Mesothelial cell of epicardium (in vitro differentiated cells): ENCODE measurements around the gene KLHL29. TPM values are rescaled to one million over a fixed set of nuclear protein-coding genes. Genes with fewer than 3 reads are reported as not detected.

Source experiments
- DNase-seq, 2 experiments: peaks; one replicate each; pipeline ENCODE4 v3.0.0; 2021; ENCODE audit warnings: low spot score in 2 of 2; ENCODE audit not compliant: unreplicated experiment in 2 of 2
- H3K27ac Mint-ChIP-seq: 2 replicates; pipeline ENCODE4 v1.8.0; 2021; ENCODE audit warnings: mixed read lengths
- H3K27me3 Mint-ChIP-seq: 2 replicates; pipeline ENCODE4 v1.8.0; 2021; ENCODE audit warnings: low read depth, mixed read lengths
- H3K36me3 Mint-ChIP-seq: 2 replicates; pipeline ENCODE4 v1.8.0; 2021; ENCODE audit warnings: mixed read lengths
- H3K4me1 Mint-ChIP-seq: 2 replicates; pipeline ENCODE4 v1.8.0; 2021; ENCODE audit warnings: mixed read lengths
- H3K4me3 Mint-ChIP-seq: 2 replicates; pipeline ENCODE4 v1.8.0; 2021; ENCODE audit warnings: mild to moderate bottlenecking, moderate library complexity, mixed read lengths
- H3K9me3 Mint-ChIP-seq: 2 replicates; pipeline ENCODE4 v1.8.0; 2021; ENCODE audit warnings: mixed read lengths
- CTCF ChIP-seq: fragments of 200-600 bp; sonication (generic); IDR thresholded peaks from one replicate; pipeline ENCODE4 v1.5.0; 2021; ENCODE audit warnings: antibody characterized with exemption; ENCODE audit not compliant: unreplicated experiment
- total RNA-seq: library from RNA; stranded (reverse); gene quantifications from 3 replicates; pipeline ENCODE4 v1.2.1, GENCODE V29; 2021

KLHL29 gene
- total RNA-seq, 1 donor from 2014 or later, result 28.3 TPM

- H3K4me3 Mint-ChIP-seq, result no peak overlapping the region
- no peak for DNase-seq
These were observed 75.2 kb downstream of the KLHL29 start for GRCh38 chr2:23460228-23460627.

GRCh38 chr2:23460993-23461392 is 76.0 kb downstream of the KLHL29 start:
- no peaks in the 10 kb centered on the region for H3K9me3 Mint-ChIP-seq
- H3K4me1 Mint-ChIP-seq, result no peaks in the 10 kb centered on the region
- no peak for TF ChIP-seq CTCF

More at GRCh38 chr2:23460228-23460627, 75.2 kb downstream of the KLHL29 start:
- no peak for TF ChIP-seq CTCF
- H3K4me1 Mint-ChIP-seq, result peaks cover 1% of the 10 kb centered on the region
- H3K27me3 Mint-ChIP-seq, result peaks cover 1% of the 10 kb centered on the region
- no peaks in the 10 kb centered on the region for H3K36me3 Mint-ChIP-seq
- H3K27ac Mint-ChIP-seq, result no peak overlapping the region
- no peaks in the 10 kb centered on the region for H3K9me3 Mint-ChIP-seq

GRCh38 chr2:23464156-23464555 is 79.2 kb downstream of the KLHL29 start:
- no peak for TF ChIP-seq CTCF
- no peaks in the 10 kb centered on the region for H3K4me1 Mint-ChIP-seq
- H3K36me3 Mint-ChIP-seq, result no peaks in the 10 kb centered on the region
- peaks cover 1% of the 10 kb centered on the region for H3K27me3 Mint-ChIP-seq
- H3K4me3 Mint-ChIP-seq, result no peak overlapping the region
- H3K27ac Mint-ChIP-seq, result no peak overlapping the region
- DNase-seq, result peak in 1 of 2 experiments; percentile 21
- no peaks in the 10 kb centered on the region for H3K9me3 Mint-ChIP-seq

More at GRCh38 chr2:23460993-23461392, 76.0 kb downstream of the KLHL29 start:
- H3K27me3 Mint-ChIP-seq, result peaks cover 1% of the 10 kb centered on the region
- DNase-seq, result peak in 1 of 2 experiments; percentile 17
- H3K27ac Mint-ChIP-seq, result no peak overlapping the region
- no peak overlapping the region for H3K4me3 Mint-ChIP-seq
- no peaks in the 10 kb centered on the region for H3K36me3 Mint-ChIP-seq

- H3K27me3 Mint-ChIP-seq, result peaks cover 1% of the 10 kb centered on the region
- no peak for DNase-seq
- no peak overlapping the region for H3K27ac Mint-ChIP-seq
- no peak for TF ChIP-seq CTCF
- H3K9me3 Mint-ChIP-seq, result no peaks in the 10 kb centered on the region
- H3K36me3 Mint-ChIP-seq, result no peaks in the 10 kb centered on the region
- no peaks in the 10 kb centered on the region for H3K4me1 Mint-ChIP-seq
- H3K4me3 Mint-ChIP-seq, result no peak overlapping the region
These were observed 80.0 kb downstream of the KLHL29 start for GRCh38 chr2:23464905-23465537.

GRCh38 chr2:23465936-23466335 is 81.0 kb downstream of the KLHL29 start:
- no peaks in the 10 kb centered on the region for H3K9me3 Mint-ChIP-seq
- DNase-seq, result no peak
- no peaks in the 10 kb centered on the region for H3K36me3 Mint-ChIP-seq
- H3K27me3 Mint-ChIP-seq, result peaks cover 1% of the 10 kb centered on the region
- TF ChIP-seq CTCF, result no peak
- H3K27ac Mint-ChIP-seq, result no peak overlapping the region
- H3K4me1 Mint-ChIP-seq, result peaks cover 4% of the 10 kb centered on the region
- no peak overlapping the region for H3K4me3 Mint-ChIP-seq

GRCh38 chr2:23467618-23468017 is 82.6 kb downstream of the KLHL29 start:
- TF ChIP-seq CTCF, result no peak
- Mint-ChIP-seq H3K4me1 (peaks cover 6% of the 10 kb centered on the region), H3K27ac (no peak overlapping the region), H3K36me3 (no peaks in the 10 kb centered on the region), H3K9me3 (no peaks in the 10 kb centered on the region), H3K27me3 (peaks cover 1% of the 10 kb centered on the region), H3K4me3 (no peak overlapping the region)
- no peak for DNase-seq
